Cardiac muscle cell (in vitro differentiated cells and primary cell): Measurements from ENCODE around the gene LRSAM1. TPM values are rescaled to one million over a fixed set of nuclear protein-coding genes. Genes with fewer than 3 reads are reported as not detected.
A peak's percentile ranks its signal among the peaks of the same experiment; 100 is the strongest.

Experiments
- DNase-seq, 2 donors: peaks; one replicate each; pipeline versions ENCODE4 v3.0.0 to v3.0.0-alpha.2; 2010 to 2017; ENCODE audit warnings: low read depth in 1 of 2, low spot score in 1 of 2
- H3K27ac ChIP-seq: fragments of 200-600 bp; sonication (generic); 2 replicates; pipeline ENCODE4 v1.5.1; 2016
- H3K27me3 ChIP-seq: fragments of 200-600 bp; sonication (generic); 2 replicates; pipeline ENCODE4 v1.6.0; 2016; ENCODE audit warnings: control low read depth
- H3K36me3 ChIP-seq: fragments of 200-600 bp; sonication (generic); 2 replicates; pipeline ENCODE4 v1.5.1; 2016; ENCODE audit warnings: control low read depth
- H3K4me1 ChIP-seq: fragments of 200-600 bp; sonication (generic); 2 replicates; pipeline ENCODE4 v1.8.1; 2017; ENCODE audit warnings: low read depth, mild to moderate bottlenecking, mixed run types
- H3K4me3 ChIP-seq: fragments of 200-600 bp; sonication (generic); 2 replicates; pipeline ENCODE4 v1.5.1; 2016; ENCODE audit warnings: mild to moderate bottlenecking
- H3K9me3 ChIP-seq: fragments of 200-600 bp; sonication (generic); 2 replicates; pipeline ENCODE4 v1.5.1; 2017; ENCODE audit warnings: low read depth, mild to moderate bottlenecking, control low read depth
- polyA plus RNA-seq: library from polyadenylated mRNA; unstranded; fragments of >200 nt; fragmentation: Nextera tagmentation; extraction: Ambion mirVana; gene quantifications from 2 replicates; pipeline ENCODE4 v1.2.1, GENCODE V29; 2016
- total RNA-seq: library from RNA; depleted of rRNA; stranded (reverse); fragments of >200 nt; gene quantifications from 2 replicates; pipeline ENCODE4 v1.2.3, GENCODE V29; 2016
- TF ChIP-seq, protein P1 (sequence below): IDR thresholded peaks from 2 replicates; pipeline ENCODE4 v1.5.1; 2012; ENCODE audit warnings: low read depth, mild to moderate bottlenecking, low read length

LRSAM1 gene
- total and polyA plus RNA-seq, 2 experiments from 2014 or later = 39.4 to 39.7 TPM

DNA sequence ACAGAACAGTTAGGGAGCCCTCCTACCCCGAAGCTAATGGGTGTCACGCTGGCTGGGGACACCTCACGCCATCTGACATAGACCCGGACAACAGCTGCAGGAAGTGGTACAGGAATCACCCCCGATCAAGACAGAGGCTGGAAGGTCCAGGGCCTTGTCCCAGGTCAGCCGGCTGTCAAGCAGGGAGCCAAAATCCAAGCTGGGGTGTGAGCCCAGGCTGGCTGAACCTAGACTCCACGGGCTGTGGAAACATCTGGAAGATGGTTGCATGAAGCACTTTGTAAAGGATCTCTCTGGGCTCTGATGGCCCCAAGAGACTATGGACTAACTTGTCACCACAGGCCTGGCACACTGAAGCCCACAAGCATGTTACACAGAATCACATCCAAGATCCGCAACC is 91.9 kb downstream of the LRSAM1 start:
- peaks cover 8% of the 10 kb centered on the region for H3K4me1 ChIP-seq
- no peak overlapping the region for H3K4me3 ChIP-seq
- TF ChIP-seq, protein P1, sequence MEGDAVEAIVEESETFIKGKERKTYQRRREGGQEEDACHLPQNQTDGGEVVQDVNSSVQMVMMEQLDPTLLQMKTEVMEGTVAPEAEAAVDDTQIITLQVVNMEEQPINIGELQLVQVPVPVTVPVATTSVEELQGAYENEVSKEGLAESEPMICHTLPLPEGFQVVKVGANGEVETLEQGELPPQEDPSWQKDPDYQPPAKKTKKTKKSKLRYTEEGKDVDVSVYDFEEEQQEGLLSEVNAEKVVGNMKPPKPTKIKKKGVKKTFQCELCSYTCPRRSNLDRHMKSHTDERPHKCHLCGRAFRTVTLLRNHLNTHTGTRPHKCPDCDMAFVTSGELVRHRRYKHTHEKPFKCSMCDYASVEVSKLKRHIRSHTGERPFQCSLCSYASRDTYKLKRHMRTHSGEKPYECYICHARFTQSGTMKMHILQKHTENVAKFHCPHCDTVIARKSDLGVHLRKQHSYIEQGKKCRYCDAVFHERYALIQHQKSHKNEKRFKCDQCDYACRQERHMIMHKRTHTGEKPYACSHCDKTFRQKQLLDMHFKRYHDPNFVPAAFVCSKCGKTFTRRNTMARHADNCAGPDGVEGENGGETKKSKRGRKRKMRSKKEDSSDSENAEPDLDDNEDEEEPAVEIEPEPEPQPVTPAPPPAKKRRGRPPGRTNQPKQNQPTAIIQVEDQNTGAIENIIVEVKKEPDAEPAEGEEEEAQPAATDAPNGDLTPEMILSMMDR = no peak
- no peaks in the 10 kb centered on the region for H3K36me3 ChIP-seq
- no peak for DNase-seq
- no peaks in the 10 kb centered on the region for H3K9me3 ChIP-seq
- no peaks in the 10 kb centered on the region for H3K27me3 ChIP-seq
- H3K27ac ChIP-seq = no peak overlapping the region

DNA sequence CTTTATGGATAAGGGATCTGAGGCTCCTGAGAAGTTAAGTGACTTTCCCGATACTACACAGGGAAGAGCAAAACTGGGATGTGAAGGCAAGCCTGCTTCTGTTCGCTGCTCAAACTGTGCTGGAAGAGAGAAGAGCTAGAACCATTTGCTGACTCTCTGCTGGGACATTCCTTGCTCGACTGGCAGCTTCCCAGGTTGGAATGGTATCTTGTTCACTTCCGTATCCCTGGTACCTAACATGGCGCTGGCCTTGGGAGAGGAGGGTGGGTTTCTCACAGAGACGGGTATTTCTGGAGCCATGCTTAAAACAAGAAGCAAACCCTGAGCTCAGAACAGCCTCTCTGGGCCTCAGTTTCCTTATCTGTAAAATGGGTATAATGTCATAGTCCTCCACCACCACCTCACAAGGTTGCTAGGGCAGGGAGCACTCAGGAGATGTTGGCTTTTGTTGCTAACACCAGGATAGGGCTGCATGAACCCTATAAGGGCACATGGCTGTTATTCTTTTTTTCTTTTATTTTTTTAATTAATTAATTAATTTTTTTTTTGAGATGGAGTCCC is 92.7 kb downstream of the LRSAM1 start:
- Histone ChIP-seq H3K36me3 (no peaks in the 10 kb centered on the region), H3K9me3 (no peaks in the 10 kb centered on the region), H3K27ac (no peak overlapping the region), H3K4me3 (no peak overlapping the region), H3K27me3 (no peaks in the 10 kb centered on the region), H3K4me1 (peaks cover 8% of the 10 kb centered on the region)
- TF ChIP-seq, protein P1 = no peak
- DNase-seq = no peak

DNA sequence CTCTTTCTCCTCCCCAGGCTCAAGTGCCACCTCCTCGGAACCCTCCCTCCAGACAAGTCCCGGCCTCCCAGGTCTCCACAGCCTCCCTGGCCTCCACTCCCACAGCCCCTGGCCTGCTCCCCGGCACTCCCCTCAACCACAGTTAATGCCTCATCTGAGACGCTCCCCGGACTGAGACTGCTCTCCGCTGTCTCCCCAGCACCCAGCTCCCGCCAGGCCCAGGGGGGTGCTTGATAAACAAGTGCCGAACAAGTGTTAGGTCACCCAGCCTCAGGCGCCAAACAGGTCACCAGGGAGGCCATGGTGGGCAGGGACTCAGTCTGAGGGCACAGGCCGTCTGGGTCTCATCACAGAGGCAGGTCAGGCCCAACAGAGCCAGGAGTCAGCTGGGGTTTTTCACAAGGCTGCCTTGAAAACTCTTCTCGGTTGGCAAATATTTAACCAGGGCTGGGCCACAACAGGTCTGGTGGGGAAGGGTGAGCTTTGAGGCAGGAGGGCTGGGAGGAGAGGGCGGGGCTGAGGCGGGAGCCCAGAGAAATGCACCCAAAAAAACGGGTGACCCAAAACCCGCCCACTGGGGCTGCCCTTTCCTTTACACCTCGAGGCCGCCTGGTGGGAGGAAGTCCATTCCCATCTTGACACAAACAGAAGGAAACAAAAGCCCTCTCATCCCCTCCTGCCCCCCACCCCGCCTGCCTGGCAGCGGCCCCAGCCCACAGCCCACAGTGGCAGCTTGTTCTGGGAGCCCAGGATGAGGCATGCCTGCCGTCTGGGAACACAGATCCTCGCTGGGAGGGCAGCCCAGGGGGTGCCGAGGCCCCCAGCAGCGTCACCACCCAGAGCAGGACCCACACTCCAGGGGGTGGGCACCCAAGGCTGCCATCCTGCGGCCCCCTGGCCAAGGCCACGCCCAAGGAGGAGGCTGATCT is 94.2 kb downstream of the LRSAM1 start:
- Histone ChIP-seq H3K36me3 (no peaks in the 10 kb centered on the region), H3K27ac (peak overlapping the region; percentile 58), H3K9me3 (no peaks in the 10 kb centered on the region), H3K4me1 (peaks cover 12% of the 10 kb centered on the region), H3K4me3 (no peak overlapping the region), H3K27me3 (no peaks in the 10 kb centered on the region)
- TF ChIP-seq, protein P1 = no peak
- DNase-seq = peak in 1 of 2 donors; percentile 79

DNA sequence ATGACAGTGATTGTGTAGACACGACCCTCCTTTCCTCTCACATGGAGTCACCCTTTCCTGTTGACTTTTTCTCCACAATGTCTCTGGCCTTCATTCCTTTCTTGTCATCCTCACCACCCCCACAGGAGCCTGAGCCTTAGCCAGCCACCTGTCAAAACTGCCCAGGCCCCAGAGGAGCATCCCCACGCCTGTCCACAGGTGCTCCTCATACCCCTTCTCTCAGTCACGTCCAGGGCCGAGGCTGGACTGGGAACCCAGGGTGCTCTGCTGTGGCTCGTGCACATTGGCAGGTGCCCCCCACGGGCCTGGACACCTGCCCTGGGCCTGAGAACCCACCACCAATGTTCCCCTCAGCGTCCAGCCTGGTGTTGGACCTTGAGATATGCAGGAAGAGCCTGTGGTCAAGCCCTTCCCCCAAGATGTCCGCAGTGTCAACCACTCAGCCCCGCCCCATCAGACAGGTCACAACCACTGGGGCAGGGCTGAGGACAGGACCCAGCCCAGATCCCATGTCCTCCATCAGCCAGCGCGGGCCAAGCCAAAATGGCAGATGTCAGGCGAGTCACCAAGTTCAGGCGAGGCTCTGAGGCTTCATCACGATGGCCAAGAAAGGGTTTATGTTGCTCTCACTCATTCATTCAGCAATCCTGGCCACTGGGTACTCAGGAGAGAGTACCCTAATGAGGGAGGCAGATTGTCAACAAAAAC is 95.0 kb downstream of the LRSAM1 start:
- no peaks in the 10 kb centered on the region for H3K36me3 ChIP-seq
- H3K27ac ChIP-seq = no peak overlapping the region
- H3K4me3 ChIP-seq = no peak overlapping the region
- H3K9me3 ChIP-seq = no peaks in the 10 kb centered on the region
- no peak for DNase-seq
- H3K4me1 ChIP-seq = peaks cover 18% of the 10 kb centered on the region
- TF ChIP-seq, protein P1 = no peak
- H3K27me3 ChIP-seq = no peaks in the 10 kb centered on the region

DNA sequence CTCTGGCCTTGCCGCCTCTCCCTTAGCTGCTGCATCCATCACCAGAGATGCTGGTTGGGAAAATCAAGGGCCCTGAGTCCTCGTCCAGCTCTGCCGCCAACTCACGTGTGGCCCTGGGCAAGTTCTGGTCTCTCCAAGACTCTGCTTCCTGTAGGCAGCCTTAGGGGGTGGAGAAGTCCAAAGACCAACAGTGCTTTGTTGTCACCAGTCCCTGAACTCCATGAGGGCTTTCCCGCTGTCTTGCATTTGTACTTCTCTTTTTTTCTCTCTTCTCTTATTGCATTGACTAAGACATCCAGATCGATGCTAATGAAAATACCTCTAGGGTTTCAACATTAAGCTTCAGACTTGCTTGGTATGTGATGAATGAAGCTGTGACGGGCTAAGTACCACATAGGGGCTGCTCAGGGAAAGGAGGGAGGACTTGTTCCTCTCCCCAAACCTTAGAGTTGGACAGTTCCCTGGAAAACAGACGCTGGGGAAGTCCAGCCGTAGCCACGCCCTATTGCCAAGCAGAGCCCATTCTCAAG is 97.1 kb downstream of the LRSAM1 start:
- Histone ChIP-seq H3K27me3 (no peaks in the 10 kb centered on the region), H3K9me3 (no peaks in the 10 kb centered on the region), H3K4me3 (no peak overlapping the region), H3K36me3 (no peaks in the 10 kb centered on the region), H3K27ac (no peak overlapping the region), H3K4me1 (peaks cover 15% of the 10 kb centered on the region)
- TF ChIP-seq, protein P1 = no peak
- no peak for DNase-seq
